Subcutaneous adipose tissue (tissue), 4 donors: ENCODE measurements around the gene FUT8. TPM values are rescaled to one million over a fixed set of nuclear protein-coding genes. Genes with fewer than 3 reads are reported as not detected.

Experiments used
- total RNA-seq, 4 donors: library from RNA; depleted of rRNA; stranded (reverse); fragments of >200 nt; gene quantifications; one replicate each; pipeline ENCODE4 v1.1.0, GENCODE V29; 2016
- TF ChIP-seq, protein P1 (sequence below): fragments of 450-650 bp; IDR thresholded peaks from one replicate; pipeline ENCODE4 v1.5.1; 2016; ENCODE audit warnings: low read depth, mild to moderate bottlenecking, control low read depth, antibody characterized with exemption, moderate library complexity

The FUT8 gene
- total RNA-seq, 4 donors from 2014 or later, result 21.8 to 33.3 (median 24.7) TPM

- TF ChIP-seq, protein P1, sequence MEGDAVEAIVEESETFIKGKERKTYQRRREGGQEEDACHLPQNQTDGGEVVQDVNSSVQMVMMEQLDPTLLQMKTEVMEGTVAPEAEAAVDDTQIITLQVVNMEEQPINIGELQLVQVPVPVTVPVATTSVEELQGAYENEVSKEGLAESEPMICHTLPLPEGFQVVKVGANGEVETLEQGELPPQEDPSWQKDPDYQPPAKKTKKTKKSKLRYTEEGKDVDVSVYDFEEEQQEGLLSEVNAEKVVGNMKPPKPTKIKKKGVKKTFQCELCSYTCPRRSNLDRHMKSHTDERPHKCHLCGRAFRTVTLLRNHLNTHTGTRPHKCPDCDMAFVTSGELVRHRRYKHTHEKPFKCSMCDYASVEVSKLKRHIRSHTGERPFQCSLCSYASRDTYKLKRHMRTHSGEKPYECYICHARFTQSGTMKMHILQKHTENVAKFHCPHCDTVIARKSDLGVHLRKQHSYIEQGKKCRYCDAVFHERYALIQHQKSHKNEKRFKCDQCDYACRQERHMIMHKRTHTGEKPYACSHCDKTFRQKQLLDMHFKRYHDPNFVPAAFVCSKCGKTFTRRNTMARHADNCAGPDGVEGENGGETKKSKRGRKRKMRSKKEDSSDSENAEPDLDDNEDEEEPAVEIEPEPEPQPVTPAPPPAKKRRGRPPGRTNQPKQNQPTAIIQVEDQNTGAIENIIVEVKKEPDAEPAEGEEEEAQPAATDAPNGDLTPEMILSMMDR, result no peak
Observed at GRCh38 chr14:65483647-65484046, 71.1 kb downstream of the FUT8 start.

DNA sequence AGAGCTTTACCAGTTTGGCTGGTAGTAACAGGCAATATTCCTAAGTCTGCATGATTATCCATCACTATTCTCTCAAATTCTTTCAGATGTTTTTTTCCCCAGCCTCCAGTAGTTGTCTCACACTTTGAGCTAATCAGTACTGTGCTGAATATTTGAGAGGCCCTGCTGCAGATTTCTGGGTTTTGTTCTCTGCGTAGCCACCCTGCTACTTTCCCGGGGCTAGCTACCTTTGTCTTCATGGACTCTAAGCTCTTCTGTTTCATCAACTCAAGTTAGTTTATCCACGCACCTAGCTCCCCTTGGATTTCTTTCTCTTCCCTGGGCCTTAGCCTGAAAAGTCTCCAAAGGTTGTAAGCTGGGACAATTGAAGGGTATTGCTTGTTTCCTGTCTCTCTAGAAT is 73.0 kb downstream of the FUT8 start:
- TF ChIP-seq, protein P1, result no peak

DNA sequence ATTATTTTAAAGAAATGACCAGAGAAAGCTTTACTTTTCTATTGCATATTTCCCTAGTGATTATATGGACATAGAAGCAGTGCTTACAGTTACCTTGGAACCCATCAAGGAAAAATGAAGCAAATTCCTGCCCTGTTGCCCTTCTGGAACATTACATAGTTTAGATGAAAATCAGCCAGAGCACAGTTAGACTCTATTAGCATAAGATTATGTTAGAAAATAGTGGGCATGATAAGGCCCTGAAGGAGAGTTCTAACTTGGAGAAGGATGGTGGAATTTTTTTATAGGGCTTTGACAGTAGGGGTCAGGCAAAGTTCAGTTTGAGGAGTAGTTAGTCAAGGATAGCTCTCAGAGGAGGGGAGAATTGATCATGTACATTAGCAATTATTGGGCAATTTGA is 74.3 kb downstream of the FUT8 start:
- TF ChIP-seq, protein P1, result no peak

GRCh38 chr14:65487783-65488494 is 75.4 kb downstream of the FUT8 start:
- TF ChIP-seq, protein P1, result no peak

DNA sequence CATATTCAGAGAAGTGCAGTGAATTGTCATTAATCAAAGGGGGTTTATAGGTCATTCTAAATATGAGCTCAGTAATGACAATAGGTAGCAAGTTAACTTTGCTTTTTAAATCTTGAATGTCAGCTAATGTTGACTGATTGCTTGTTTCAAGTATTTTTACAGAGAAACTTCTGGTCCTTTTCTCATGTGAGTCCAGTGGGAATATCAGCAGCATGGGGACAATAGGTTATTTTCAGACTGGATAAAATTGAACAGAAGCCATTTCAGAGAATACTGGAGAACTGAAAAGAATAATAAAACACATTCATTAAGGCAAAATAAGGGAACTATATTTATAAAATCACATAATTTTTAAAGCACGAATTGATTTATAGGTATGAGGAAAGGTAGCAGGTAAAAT is 78.7 kb downstream of the FUT8 start:
- TF ChIP-seq, protein P1, result no peak

DNA sequence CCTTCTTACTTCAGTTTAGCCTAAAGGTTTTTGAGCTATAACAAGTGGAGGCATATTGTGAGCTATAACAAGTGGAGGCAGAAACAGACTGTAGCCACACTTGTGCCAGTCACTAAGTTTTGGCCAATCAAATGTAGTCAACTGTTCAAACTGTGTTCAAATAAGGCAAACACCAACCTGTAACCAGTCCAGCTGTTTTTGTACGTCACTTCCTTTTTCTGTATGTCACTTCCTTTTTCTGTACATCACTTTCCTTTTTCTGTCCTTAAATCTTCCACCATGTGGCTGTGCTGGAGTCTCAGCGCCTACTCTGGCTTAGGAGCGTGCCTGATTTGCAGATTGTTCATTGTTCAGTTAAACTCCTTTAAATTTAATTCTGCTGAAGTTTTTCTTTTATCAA is 79.7 kb downstream of the FUT8 start:
- TF ChIP-seq, protein P1, result no peak

GRCh38 chr14:65495196-65495595 is 82.7 kb downstream of the FUT8 start:
- TF ChIP-seq, protein P1, result no peak
